H7 (cell line): ENCODE results near the gene RTF2. TPM values are rescaled to one million over a fixed set of nuclear protein-coding genes. Genes with fewer than 3 reads are reported as not detected.
"Not testable (repeated sequence)": the region's sequence is repeated elsewhere in the genome, so short reads cannot be mapped to it uniquely, and the experiment has no call there.

ENCODE experiments used
- DNase-seq: peaks from one replicate; pipeline ENCODE4 v3.0.0; 2012
- H3K27me3 ChIP-seq: 2 replicates; pipeline ENCODE4 v1.6.0; 2011; ENCODE audit warnings: mild to moderate bottlenecking, low read length; ENCODE audit not compliant: control insufficient read depth, insufficient read depth
- H3K36me3 ChIP-seq: replicated peaks from 2 replicates; pipeline ENCODE4 v1.5.1; 2011; ENCODE audit warnings: low read length; ENCODE audit not compliant: control insufficient read depth, insufficient read depth
- H3K4me3 ChIP-seq: 2 replicates; pipeline ENCODE4 v1.5.1; 2011; ENCODE audit warnings: low read depth, mild to moderate bottlenecking, control low read depth, low read length, moderate library complexity; ENCODE audit not compliant: insufficient read depth
- total RNA-seq: library from RNA; depleted of rRNA; stranded (reverse); fragments of >200 nt; shearing (Covaris generic); gene quantifications from 2 replicates; pipeline ENCODE4 v1.2.3, GENCODE V29; 2014

RTF2 gene
- total RNA-seq, 1 experiment from 2014 or later: 59.7 TPM

- Histone ChIP-seq H3K36me3 (peaks cover 8% of the 10 kb centered on the region), H3K27me3 (no peaks in the 10 kb centered on the region), H3K4me3 (no peak overlapping the region)
- no peak for DNase-seq
These were observed 53.9 kb downstream of the RTF2 start for GRCh38 chr20:56522311-56522710.

DNA sequence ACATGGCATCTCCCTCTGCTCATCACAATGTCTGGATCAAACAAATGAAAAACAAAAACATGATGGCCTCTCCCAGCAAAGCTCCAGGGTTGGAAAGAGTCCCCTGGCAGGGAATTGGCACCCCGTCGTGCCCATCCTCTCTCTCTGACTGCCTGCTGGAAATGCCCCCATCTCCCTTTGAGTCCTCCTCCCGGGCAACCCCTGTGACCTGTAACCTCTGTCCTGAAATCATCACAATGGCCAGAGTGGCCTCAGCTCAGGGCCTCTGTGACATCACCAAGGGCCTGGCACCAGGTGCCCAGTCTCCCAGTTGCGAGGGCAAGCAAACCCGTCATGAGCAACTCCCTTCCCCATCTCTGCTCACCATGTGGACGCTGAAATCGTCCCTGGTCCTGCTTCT, 56.0 kb downstream of the RTF2 start, which contains the start of gene FAM209A:
FAM209A (plus strand) TSS at position 301 of the 400 bp plus-strand sequence; CDS start at position 366, 65 bp downstream.
- H3K36me3 ChIP-seq, H3K4me3 ChIP-seq, DNase-seq, H3K27me3 ChIP-seq: not testable (repeated sequence)

GRCh38 chr20:56527521-56527920, 59.1 kb downstream of the RTF2 start:
- no peak for DNase-seq
- Histone ChIP-seq H3K36me3 (no peaks in the 10 kb centered on the region), H3K27me3 (no peaks in the 10 kb centered on the region)

DNA sequence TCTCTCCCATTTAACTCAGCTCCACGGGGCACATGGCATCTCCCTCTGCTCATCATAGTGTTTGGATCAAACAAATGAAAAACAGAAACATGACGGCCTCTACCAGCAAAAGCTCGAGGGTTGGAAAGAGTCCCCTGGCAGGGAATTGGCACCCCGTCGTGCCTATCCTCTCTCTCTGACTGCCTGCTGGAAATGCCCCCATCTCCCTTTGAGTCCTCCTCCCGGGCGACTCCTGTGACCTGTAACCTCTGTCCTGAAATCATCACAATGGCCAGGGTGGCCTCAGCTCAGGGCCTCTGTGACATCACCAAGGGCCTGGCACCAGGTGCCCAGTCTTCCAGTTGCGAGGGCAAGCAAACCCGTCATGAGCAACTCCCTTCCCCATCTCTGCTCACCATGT, 64.5 kb downstream of the RTF2 start, which contains the start of gene FAM209B:
FAM209B (plus strand) TSS at position 301 of the 400 bp plus-strand sequence; CDS start at position 397, 96 bp downstream.
- not testable (repeated sequence) for H3K36me3 ChIP-seq, H3K27me3 ChIP-seq, DNase-seq, H3K4me3 ChIP-seq

More at GRCh38 chr20:56527521-56527920, 59.1 kb downstream of the RTF2 start:
- H3K4me3 ChIP-seq: no peak overlapping the region

GRCh38 chr20:56537997-56538396, 69.6 kb downstream of the RTF2 start:
- DNase-seq: no peak
- no peaks in the 10 kb centered on the region for H3K27me3 ChIP-seq
- no peaks in the 10 kb centered on the region for H3K36me3 ChIP-seq
- no peak overlapping the region for H3K4me3 ChIP-seq

DNA sequence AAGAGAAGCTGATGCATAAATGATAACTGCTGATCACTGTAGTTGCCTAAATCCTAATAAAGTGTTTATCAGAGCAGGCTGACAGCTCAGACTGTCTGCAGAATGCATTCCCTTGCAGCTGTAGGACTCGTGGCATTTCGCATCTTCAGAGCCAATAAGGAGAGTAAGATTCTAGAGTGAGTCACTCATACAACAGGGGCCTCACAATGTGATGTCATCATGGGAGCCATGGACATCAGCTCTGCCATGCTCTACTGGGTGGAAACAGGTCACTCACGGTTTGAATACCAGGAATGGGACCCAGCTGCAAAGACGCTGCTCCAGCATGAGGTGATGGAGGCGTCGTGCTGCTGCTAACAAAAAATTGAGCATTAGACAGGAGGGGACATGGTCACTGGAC, 72.0 kb downstream of the RTF2 start:
- DNase-seq: no peak
- Histone ChIP-seq H3K4me3 (no peak overlapping the region), H3K27me3 (no peaks in the 10 kb centered on the region), H3K36me3 (no peaks in the 10 kb centered on the region)

- DNase-seq: no peak
- no peak overlapping the region for H3K4me3 ChIP-seq
- H3K36me3 ChIP-seq: no peaks in the 10 kb centered on the region
- no peaks in the 10 kb centered on the region for H3K27me3 ChIP-seq
These were observed 74.1 kb downstream of the RTF2 start for GRCh38 chr20:56542489-56543030.

- no peak overlapping the region for H3K4me3 ChIP-seq
- no peaks in the 10 kb centered on the region for H3K36me3 ChIP-seq
- H3K27me3 ChIP-seq: no peaks in the 10 kb centered on the region
These were observed 83.1 kb downstream of the RTF2 start for GRCh38 chr20:56551571-56551970.

GRCh38 chr20:56552911-56553629, 84.6 kb downstream of the RTF2 start:
- Histone ChIP-seq H3K4me3 (no peak overlapping the region), H3K36me3 (no peaks in the 10 kb centered on the region), H3K27me3 (no peaks in the 10 kb centered on the region)
- no peak for DNase-seq

More at GRCh38 chr20:56551571-56551970, 83.1 kb downstream of the RTF2 start:
- DNase-seq: no peak

- Histone ChIP-seq H3K27me3 (no peaks in the 10 kb centered on the region), H3K4me3 (no peak overlapping the region), H3K36me3 (no peaks in the 10 kb centered on the region)
- no peak for DNase-seq
These were observed 86.4 kb downstream of the RTF2 start for GRCh38 chr20:56554869-56555268.

GRCh38 chr20:56558968-56559367, 90.5 kb downstream of the RTF2 start:
- no peaks in the 10 kb centered on the region for H3K36me3 ChIP-seq
- H3K4me3 ChIP-seq: no peak overlapping the region
- no peaks in the 10 kb centered on the region for H3K27me3 ChIP-seq
- no peak for DNase-seq

GRCh38 chr20:56564526-56564925, 96.1 kb downstream of the RTF2 start:
- not testable (repeated sequence) for DNase-seq, H3K4me3 ChIP-seq, H3K27me3 ChIP-seq, H3K36me3 ChIP-seq

DNA sequence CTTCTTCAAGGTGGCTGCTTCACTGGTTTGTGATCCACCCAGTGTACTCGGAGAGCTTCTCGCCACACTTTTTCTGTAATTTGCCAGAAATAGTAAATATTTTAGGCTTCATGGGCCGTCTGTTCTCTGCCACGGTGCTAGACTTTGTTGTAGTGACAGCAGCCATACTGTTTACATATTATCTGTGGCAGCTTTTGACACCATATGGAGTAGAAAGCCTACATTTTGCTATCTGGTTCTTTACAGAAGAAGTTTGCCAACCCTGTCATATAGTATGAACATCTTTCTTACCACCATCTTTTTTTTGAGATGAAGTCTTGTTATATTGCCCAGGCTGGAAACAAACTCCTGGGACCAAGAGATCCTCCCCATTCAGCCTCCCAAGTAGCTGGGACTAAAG, 97.1 kb downstream of the RTF2 start:
- DNase-seq: no peak

DNA sequence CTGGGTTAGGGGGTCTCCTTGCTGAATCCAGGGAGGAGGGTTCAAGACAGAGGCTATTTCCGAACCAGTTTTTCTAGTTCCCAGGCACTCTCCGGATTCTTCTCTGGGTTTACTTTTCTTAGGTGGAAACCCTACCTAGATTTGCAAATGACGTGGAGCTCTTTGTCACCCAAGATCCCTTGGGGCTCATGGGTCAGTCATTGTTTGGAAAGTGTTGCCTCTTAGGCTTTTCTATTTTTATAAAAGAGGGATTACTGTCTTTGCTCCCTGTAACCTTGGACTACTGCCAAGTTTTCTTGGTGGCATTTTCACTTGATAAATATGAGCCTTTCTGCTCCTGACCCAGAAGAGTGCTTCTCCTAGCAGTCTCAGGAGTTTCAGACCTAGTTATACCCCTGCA, 98.2 kb downstream of the RTF2 start:
- no peaks in the 10 kb centered on the region for H3K36me3 ChIP-seq
- no peaks in the 10 kb centered on the region for H3K27me3 ChIP-seq
- no peak overlapping the region for H3K4me3 ChIP-seq

More for the DNA sequence above, 97.1 kb downstream of the RTF2 start:
- Histone ChIP-seq H3K4me3 (no peak overlapping the region), H3K27me3 (no peaks in the 10 kb centered on the region), H3K36me3 (no peaks in the 10 kb centered on the region)

More for the DNA sequence above, 98.2 kb downstream of the RTF2 start:
- DNase-seq: no peak
